PC-9 (cell line): ENCODE data around the gene OAT. TPM values are rescaled to one million over a fixed set of nuclear protein-coding genes. Genes with fewer than 3 reads are reported as not detected.

ENCODE experiments used
- BruUV-seq: library from RNA; stranded (reverse); fragments of 400-500 nt; replicated peaks from 2 replicates; lab custom pipeline; 2021; lab: Mats Ljungman, UMichigan
- CTCF ChIA-PET: fragments of 300-600 bp; sonication (Branson Sonifier 250); formaldehyde crosslinking; loops from one replicate; lab custom pipeline; 2022; ENCODE audit warnings: antibody characterized with exemption; lab: Charles Lee
- POLR2A ChIA-PET: fragments of 300-600 bp; sonication (Branson Sonifier 250); formaldehyde crosslinking; loops from one replicate; lab custom pipeline; 2022; ENCODE audit warnings: antibody characterized with exemption; ENCODE audit not compliant: unreplicated experiment; lab: Charles Lee
- DNase-seq, 2 experiments: peaks; one replicate each; pipeline versions ENCODE4 v3.0.0 to v3.0.0-alpha.2; 2015 to 2022; ENCODE audit warnings: mixed read lengths in 1 of 2
- H2AFZ ChIP-seq: fragments of 200-600 bp; sonication (generic); 2 replicates; pipeline ENCODE4 v1.8.1; 2017; ENCODE audit warnings: antibody characterized with exemption
- H3F3A ChIP-seq: fragments of 200-600 bp; sonication (generic); 2 replicates; pipeline ENCODE4 v1.8.1; 2017; ENCODE audit warnings: antibody characterized with exemption, mild to moderate bottlenecking, low read depth; ENCODE audit not compliant: insufficient read depth
- H3K27ac ChIP-seq: fragments of 200-600 bp; sonication (generic); 2 replicates; pipeline ENCODE4 v1.6.1; 2016; ENCODE audit warnings: mixed run types
- H3K27me3 ChIP-seq: fragments of 200-600 bp; sonication (generic); 2 replicates; pipeline ENCODE4 v1.6.1; 2016; ENCODE audit warnings: low read depth, mixed run types; ENCODE audit not compliant: insufficient read depth
- H3K36me3 ChIP-seq: fragments of 200-600 bp; sonication (generic); 2 replicates; pipeline ENCODE4 v1.6.1; 2016; ENCODE audit warnings: low read depth, mixed run types
- H3K4me1 ChIP-seq: fragments of 200-600 bp; sonication (generic); replicated peaks from 2 replicates; pipeline ENCODE4 v1.6.1; 2016; ENCODE audit warnings: mixed run types; ENCODE audit not compliant: insufficient read depth
- H3K4me2 ChIP-seq: fragments of 200-600 bp; sonication (generic); 2 replicates; pipeline ENCODE4 v1.6.1; 2017; ENCODE audit warnings: mixed run types
- H3K4me3 ChIP-seq: fragments of 200-600 bp; sonication (generic); 2 replicates; pipeline ENCODE4 v1.6.1; 2016; ENCODE audit warnings: mixed run types
- H3K79me2 ChIP-seq: fragments of 200-600 bp; sonication (generic); 2 replicates; pipeline ENCODE4 v1.6.1; 2017; ENCODE audit warnings: low read depth, mixed run types
- H3K9me2 ChIP-seq: fragments of 200-600 bp; sonication (generic); 2 replicates; pipeline ENCODE4 v1.8.1; 2017; ENCODE audit warnings: mild to moderate bottlenecking; ENCODE audit not compliant: insufficient read depth
- H3K9me3 ChIP-seq: fragments of 200-600 bp; sonication (generic); 2 replicates; pipeline ENCODE4 v1.8.1; 2016; ENCODE audit warnings: low read depth; ENCODE audit not compliant: insufficient read depth
- H4K20me1 ChIP-seq: fragments of 200-600 bp; sonication (generic); 2 replicates; pipeline ENCODE4 v1.8.1; 2017; ENCODE audit not compliant: insufficient read depth
- EZH2 ChIP-seq: fragments of 200-600 bp; sonication (generic); IDR thresholded peaks from 2 replicates; pipeline ENCODE4 v1.8.0; 2017; ENCODE audit warnings: antibody characterized with exemption, low read depth
- intact Hi-C: fragments of 100-400 bp; cut with micrococcal nuclease; formaldehyde crosslinking; loops from one replicate; pipeline ENCODE4 v1.10.0; 2022; ENCODE audit not compliant: unreplicated experiment
- total RNA-seq: library from RNA; stranded (reverse); gene quantifications from 2 replicates; pipeline ENCODE4 v1.2.3, GENCODE V29; 2021
- TF ChIP-seq, protein P1 (sequence below): fragments of 200-600 bp; sonication (generic); conservative IDR thresholded peaks from 2 replicates; pipeline ENCODE4 v1.6.1; 2017; ENCODE audit warnings: mixed run types, antibody characterized with exemption, mild to moderate bottlenecking, moderate library complexity

The OAT gene
- total RNA-seq, 1 experiment from 2014 or later, result 130 TPM

DNA sequence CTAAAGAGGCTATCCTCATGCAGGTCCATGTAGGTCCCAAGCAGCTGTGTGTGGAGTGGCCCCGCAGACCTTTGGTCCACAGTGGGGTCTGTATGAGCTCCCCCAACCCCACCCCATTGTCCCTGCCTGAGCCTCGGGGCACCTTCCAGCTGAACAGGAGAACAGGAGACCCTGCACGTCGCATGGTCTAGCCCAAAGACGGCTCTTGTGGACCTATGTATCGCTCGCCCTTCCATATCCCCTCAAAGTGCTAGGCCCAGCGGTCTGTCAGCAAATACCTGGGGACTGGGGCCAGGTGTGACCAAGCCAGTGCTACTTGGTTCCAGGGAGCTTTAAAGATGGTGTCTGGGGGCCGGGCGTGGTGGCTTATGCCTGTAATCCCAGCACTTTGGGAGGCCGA, 43.0 kb downstream of the OAT start:
- H3K4me2 ChIP-seq, result no peak overlapping the region
- H3K79me2 ChIP-seq, result no peaks in the 10 kb centered on the region
- no peaks in the 10 kb centered on the region for H3K27me3 ChIP-seq
- TF ChIP-seq, protein P1, sequence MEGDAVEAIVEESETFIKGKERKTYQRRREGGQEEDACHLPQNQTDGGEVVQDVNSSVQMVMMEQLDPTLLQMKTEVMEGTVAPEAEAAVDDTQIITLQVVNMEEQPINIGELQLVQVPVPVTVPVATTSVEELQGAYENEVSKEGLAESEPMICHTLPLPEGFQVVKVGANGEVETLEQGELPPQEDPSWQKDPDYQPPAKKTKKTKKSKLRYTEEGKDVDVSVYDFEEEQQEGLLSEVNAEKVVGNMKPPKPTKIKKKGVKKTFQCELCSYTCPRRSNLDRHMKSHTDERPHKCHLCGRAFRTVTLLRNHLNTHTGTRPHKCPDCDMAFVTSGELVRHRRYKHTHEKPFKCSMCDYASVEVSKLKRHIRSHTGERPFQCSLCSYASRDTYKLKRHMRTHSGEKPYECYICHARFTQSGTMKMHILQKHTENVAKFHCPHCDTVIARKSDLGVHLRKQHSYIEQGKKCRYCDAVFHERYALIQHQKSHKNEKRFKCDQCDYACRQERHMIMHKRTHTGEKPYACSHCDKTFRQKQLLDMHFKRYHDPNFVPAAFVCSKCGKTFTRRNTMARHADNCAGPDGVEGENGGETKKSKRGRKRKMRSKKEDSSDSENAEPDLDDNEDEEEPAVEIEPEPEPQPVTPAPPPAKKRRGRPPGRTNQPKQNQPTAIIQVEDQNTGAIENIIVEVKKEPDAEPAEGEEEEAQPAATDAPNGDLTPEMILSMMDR, result no peak
- no peak for TF ChIP-seq EZH2
- ChIA-PET CTCF (interaction anchor here (1.4 kb wide), 1 partner anchor 13 kb away, joined by 3 read pairs; no protein-coding TSS in a partner anchor), POLR2A (no interaction called here)
- no peaks in the 10 kb centered on the region for H4K20me1 ChIP-seq
- intact Hi-C loops, result no loop called here
- DNase-seq, result no peak
- no peak overlapping the region for H3K4me3 ChIP-seq
- BruUV-seq, result no TSS peak
- H3K9me2 ChIP-seq, result no peaks in the 10 kb centered on the region
- H3F3A ChIP-seq, result no peaks in the 10 kb centered on the region; the same call in 1 of the 2 replicates
- no peaks in the 10 kb centered on the region for H3K9me3 ChIP-seq
- no peaks in the 10 kb centered on the region for H3K36me3 ChIP-seq
- H3K4me1 ChIP-seq, result peaks cover 9% of the 10 kb centered on the region
- no peak overlapping the region for H2AFZ ChIP-seq
- no peak overlapping the region for H3K27ac ChIP-seq

DNA sequence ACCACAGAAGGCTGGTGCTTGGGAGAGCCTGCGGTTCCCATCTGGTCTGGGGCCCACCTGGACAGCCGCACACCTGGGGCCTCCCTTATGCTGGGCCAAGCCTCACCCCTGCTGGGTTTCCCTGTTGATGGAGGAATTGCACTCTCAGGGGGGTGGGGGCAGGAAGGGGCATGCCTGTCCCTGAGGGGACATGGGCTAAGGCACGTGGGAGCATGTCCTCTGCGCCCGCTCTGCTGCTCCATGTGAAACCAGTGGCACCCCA, 43.4 kb downstream of the OAT start:
- no peaks in the 10 kb centered on the region for H3K9me3 ChIP-seq
- no peak for DNase-seq
- POLR2A ChIA-PET, result no interaction called here
- no peak overlapping the region for H3K4me2 ChIP-seq
- no TSS peak for BruUV-seq
- H4K20me1 ChIP-seq, result no peaks in the 10 kb centered on the region
- intact Hi-C loops, result no loop called here
- no peak overlapping the region for H3K27ac ChIP-seq
- H3K27me3 ChIP-seq, result no peaks in the 10 kb centered on the region
- H3F3A ChIP-seq, result no peaks in the 10 kb centered on the region; the same call in 1 of the 2 replicates
- no peak overlapping the region for H2AFZ ChIP-seq
- no peak overlapping the region for H3K4me3 ChIP-seq
- H3K9me2 ChIP-seq, result no peaks in the 10 kb centered on the region
- no peak for TF ChIP-seq EZH2
- TF ChIP-seq, protein P1, result no peak
- no peaks in the 10 kb centered on the region for H3K36me3 ChIP-seq
- H3K79me2 ChIP-seq, result no peaks in the 10 kb centered on the region
- CTCF ChIA-PET, result no interaction called here
- peaks cover 9% of the 10 kb centered on the region for H3K4me1 ChIP-seq

DNA sequence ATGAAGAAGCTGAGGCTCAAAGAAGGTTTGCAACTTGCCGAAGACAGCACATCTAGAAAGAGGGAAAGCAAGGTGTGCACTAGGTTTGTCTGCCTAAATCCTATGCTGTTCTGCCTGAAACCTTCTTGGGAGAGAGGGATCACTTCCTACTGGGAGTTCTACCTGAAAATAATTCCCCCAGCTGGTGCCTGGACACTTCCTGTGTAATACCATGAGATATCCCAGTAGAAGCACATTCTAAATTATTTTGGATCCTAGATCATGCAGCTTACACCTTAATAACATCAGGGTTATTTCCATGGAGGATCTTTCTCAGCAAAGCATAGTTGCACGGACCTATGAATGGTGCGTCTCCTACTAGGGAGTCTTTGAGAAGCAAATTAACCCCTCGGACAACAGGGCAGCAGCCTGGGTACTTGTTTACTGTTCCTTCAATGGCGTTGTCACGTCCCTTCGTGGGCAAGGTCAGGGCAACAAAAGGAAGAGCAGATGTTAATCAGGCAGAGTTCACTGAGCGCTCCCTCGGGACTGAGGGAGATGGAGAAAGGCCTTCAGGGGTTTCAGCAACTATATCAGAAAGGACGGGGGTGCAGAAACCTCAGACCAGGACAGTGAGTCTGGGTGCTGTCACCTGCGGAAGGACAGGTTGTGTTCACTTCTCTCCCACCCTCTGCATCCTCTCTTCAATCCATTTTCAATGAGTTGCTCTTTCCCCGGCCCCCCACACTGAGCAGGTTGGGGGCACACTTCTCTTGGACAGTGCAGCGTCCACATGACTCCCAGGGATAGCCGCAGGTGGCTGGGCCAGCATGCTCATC, 44.0 kb downstream of the OAT start:
- Histone ChIP-seq H3K79me2 (no peaks in the 10 kb centered on the region), H3K9me3 (no peaks in the 10 kb centered on the region), H3F3A (no peaks in the 10 kb centered on the region; the same call in 1 of the 2 replicates), H2AFZ (no peak overlapping the region), H4K20me1 (no peaks in the 10 kb centered on the region), H3K27ac (no peak overlapping the region), H3K4me1 (peaks cover 9% of the 10 kb centered on the region), H3K4me2 (no peak overlapping the region), H3K9me2 (no peaks in the 10 kb centered on the region), H3K36me3 (no peaks in the 10 kb centered on the region), H3K27me3 (no peaks in the 10 kb centered on the region), H3K4me3 (no peak overlapping the region)
- CTCF ChIA-PET, result no interaction called here
- POLR2A ChIA-PET, result no interaction called here
- no TSS peak for BruUV-seq
- intact Hi-C loops, result no loop called here
- TF ChIP-seq, protein P1, result no peak
- TF ChIP-seq EZH2, result no peak
- DNase-seq, result no peak
